ELF-1 (cell line): ENCODE results near the gene RAB8A.
"Not testable (repeated sequence)": the region's sequence is repeated elsewhere in the genome, so short reads cannot be mapped to it uniquely, and the experiment has no call there.

ENCODE experiments used
- DNase-seq: peaks from one replicate; pipeline ENCODE4 v3.0.0-alpha.2; 2016; ENCODE audit warnings: low read depth, low spot score

The RAB8A gene

DNA sequence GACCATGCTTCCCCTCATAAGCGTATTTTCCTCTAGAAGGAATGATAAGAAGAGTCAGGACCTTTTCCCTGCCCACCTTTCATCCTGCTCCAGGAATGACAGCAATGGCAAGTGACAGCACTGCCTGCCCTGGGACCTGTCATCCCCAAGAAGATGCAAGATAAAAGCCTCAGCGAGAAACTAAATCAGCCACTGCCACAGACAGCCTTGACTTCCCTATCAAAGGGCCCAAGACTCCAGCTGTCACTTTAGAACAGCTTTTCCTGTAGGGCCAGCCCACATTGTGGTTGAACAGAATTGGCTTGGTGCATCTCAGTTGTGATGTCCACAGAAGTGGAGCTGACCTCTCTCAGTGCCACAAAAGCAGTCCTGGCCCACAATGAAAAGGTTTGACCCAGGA lies 1.1 kb downstream of the RAB8A start:
- no peak for DNase-seq

DNA sequence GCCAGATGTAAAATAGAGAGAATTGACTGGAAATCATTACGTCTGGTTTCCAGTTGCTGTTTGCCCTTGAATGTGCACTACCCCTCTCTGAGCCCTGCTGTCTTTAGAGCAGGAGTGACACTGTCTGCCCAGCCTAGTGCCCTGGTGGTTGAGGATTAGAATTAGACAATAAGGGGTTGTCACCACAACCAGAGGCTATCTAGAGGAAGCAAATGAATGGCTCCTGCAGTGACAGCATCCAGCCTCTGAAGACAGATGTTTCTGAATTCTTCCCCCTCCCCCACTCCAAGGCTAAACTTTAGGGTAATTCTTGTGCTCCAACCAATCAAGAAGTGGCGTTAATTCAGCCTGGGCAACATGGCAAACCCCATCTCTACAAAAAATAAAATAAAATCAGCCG lies 2.0 kb downstream of the RAB8A start:
- DNase-seq, result no peak

DNA sequence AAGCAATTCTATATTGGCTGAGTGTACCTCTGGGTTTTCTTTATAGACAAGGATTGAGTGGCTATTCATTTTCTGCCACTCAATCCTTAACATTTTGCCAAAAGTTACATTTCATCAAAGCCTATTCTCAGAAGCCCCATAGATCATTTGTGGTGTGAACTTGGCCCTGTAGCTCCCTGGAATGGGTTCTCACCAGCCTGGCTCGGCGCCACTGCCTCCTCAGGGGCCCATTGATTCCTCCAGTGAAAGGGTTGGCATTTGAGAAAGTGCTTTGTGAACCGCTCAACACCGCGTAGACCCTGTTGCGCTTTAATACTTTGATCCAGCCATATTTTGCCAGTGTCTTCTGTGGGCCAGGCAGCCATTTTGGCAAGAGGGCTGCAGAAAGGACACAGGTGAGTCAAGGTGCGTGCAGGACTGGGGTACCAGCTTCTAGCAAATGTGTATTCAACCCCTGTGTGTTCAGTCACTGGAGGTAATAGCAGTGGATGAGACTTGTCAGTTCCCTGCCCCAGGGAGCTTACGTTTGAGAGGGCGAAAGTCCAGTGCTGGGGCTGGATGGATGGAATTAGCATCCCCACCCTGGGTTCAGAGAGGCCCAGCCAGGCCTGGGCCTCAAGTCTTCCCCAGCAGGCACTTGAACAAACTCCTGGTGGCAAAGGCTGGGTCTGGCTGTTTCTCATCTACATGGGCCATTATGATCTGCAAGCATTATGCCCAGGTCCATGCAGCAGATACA lies 3.8 kb downstream of the RAB8A start:
- no peak for DNase-seq

DNA sequence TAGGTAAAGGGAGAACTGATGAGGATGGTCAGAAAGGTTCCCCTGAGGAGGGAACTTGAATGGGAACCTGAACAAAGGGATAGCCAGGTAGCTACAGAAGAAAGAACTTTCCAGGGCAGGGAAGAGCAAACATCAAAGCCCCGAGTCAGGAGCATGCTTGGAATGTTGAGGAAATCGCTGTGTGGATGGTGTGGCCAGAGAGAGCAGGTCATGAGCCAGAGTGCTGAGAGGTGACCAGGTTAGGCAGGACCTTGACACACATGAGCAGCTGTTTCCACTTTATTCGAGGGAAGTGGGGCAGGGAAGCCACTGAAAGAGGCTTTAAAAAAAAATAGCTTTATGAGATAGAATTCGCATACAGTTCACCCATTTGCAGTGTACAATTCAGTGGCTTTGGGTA lies 4.4 kb downstream of the RAB8A start:
- DNase-seq, result peak; percentile 37

DNA sequence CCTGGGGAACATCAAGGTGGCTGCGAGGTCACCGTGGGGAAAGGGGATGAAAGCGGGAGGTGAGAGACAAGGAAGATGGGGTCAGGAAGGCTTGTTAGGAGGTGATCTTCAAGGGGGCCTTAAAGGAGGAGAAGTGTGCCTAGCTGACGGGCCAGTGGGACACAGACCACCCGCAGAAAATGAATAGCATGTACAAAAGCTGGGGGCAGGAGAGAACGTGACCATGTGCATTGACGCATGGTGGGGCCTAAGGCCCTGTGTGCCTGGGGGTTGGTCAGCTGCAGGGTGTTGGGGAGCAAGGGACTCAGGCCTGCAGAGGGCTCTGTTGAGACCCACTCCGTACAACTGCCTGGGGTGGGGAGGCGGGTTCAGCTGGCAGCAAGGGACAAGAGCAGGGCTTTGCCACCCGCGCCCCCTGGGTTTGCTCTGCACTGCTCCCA lies 5.9 kb downstream of the RAB8A start:
- no peak for DNase-seq

DNA sequence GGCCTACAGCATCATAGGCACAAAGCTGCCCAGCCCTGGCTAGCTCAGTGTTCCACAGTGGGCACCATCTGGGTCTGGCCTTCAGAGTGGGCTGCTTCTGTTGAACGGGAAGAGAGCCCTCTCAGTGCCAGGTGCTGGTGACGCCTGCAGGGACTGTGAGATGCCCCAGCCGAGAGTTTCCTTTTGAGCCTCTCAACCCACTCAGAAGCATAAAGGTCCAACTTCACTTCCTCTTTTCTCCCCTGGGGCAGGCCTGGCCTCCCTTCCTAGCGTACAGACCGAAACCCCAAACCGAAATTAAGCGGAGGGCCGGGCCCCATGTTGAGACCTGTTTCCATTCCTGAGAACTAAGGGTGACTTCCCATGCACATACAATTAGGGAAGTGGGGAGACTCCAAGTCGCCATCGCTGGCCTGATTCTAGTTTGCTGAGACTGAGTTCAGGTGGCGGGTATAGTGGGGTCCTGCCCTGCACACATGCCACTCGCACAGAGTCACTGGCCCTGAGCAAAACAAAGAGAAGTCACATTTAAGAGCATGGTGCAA lies 6.9 kb downstream of the RAB8A start:
- DNase-seq, result no peak

DNA sequence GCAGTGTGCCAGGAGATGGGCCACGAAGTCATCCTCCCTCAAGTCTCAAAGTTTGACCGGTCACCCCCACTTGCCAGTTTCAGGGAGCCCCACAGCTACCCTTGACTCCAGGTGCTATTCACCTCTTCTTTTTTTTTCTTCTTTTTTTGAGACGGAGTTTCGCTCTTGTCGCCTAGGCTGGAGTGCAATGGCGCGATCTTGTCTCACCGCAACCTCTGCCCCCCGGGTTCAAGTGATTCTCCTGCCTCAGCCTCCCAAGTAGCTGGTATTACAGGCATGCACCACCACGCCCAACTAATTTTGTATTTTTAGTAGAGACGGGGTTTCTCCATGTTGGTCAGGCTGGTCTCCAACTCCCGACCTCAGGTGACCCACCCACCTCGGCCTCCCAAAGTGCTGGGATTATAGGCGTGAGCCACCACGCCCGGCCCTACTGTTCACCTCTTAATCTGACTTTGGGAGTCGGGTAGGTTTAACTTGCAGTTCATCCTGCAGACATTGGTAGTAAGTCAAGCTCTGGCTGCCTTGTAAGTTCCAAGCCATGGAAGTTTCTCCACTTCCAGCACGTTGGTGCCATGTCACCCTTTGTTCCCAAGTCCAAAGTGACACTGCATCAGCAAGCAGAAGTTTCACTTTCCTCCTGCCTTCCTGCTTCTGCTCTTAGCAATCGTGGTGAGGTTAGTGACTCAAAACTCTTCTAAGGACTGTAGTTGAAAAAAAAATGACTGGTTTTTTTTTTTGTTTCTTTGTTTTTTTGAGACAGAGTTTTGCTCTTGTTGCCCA lies 7.6 kb downstream of the RAB8A start:
- not testable (repeated sequence) for DNase-seq

DNA sequence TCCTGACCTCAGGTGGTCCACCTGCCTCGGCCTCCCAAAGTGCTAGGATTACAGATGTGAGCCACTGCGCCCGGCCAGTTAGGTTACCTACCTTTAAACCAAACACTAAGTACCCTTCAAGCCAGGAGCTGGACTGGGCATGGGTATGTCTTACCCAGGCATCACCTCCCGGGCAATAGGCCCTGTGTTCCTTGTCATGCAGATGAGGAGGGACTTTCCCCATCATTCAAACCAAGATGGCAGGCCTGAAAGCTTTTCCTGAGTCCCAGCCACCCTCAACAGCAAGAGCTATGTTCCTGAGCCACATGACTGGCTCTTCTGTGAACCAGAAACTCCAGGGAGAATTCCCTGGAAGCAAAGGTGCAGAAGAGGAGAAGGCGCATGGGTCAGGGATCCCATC lies 9.5 kb downstream of the RAB8A start:
- DNase-seq, result no peak

DNA sequence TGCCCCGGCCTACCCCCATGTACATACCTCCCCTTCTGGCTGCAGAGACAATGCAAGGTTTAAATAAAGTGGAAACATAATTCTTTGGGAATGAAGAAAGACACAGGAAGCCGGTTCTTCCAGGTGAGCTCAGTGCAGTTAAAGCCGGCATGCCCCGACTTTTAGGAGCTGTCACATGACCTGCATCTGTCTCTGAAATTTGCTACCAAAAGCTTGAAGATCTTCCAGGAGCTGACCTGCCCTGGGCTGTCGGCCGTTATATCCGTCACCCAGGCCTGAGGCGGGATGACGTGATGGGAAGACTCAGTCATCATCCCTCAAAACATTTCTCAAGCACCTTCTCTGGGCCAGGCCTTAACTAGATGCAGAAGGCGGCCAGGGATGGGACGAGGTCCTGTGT lies 10.3 kb downstream of the RAB8A start:
- no peak for DNase-seq

DNA sequence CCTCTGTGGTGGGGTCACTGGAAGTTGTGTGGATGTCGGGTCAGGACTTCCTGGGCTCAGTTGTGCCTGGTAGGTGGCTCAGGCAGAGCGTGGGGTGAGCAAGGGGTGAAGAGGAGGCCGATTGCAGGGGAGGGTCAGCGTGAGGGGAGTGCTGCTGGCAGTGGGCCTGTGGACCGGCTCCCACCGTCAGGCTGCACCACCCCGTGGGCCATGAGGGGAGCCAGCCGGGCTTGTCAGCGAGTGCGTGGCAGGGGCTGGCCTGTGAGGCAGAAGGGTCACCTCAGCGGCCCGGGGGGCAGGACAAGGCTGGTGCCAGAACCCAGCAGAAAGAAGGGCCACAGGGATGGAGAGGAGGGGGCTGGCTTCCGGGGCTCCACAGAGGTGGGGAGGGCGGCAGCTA lies 13.3 kb downstream of the RAB8A start:
- DNase-seq, result no peak

DNA sequence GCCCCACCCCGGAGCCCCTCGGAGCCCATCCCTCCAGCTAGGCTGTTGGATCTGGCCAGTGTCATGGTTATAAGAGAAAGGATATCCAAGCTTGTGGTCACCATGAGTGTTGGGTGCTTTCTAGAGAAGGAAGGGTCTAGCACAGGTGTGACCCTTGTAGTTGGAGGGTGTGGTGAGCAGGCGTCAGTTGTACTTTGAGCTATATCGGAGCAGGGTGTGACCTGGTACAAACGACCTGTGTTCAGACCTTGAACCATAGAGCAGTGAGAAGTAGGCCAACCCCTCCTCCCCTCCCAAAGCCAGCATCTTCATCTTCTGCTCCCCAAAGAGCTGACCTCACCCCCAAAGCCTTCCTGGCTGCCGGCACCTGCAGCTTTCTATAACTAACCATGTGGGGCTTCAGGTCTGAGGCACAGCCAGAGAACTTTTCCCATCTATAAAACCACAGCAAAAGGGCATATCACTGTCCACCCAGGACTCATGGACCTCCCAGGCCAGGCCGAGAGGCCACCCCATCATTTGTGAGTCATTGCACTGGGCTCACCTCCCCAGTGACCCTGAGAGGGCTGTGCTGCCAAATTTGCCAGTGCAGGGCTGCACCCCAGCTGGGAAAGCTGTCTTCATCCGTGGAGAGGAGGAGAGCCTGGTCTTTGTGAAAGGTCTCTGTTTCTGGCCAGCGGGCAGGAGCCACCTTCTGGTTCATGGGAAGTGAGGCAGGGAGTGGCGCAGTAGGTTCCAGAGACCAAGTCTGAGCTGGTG lies 14.2 kb downstream of the RAB8A start:
- DNase-seq, result no peak

DNA sequence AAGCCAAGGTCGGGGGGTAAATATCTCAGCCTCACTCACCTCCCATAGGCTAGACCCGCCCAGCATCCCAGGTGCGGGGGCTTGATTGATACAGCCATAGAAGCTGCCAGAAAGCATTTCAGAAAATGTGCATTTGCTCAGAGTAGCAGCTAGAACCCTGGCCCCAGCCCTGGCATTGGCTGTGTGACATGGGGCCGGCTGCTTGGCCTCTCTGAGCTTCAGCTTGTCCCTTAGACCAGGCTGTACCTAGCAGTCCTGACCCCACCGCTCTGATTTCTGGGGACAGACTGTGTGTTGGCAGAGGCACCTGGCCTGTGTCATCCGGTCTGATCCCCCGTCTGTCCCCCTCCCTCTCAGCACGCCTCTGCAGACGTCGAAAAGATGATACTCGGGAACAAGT lies 15.4 kb downstream of the RAB8A start:
- DNase-seq, result no peak

DNA sequence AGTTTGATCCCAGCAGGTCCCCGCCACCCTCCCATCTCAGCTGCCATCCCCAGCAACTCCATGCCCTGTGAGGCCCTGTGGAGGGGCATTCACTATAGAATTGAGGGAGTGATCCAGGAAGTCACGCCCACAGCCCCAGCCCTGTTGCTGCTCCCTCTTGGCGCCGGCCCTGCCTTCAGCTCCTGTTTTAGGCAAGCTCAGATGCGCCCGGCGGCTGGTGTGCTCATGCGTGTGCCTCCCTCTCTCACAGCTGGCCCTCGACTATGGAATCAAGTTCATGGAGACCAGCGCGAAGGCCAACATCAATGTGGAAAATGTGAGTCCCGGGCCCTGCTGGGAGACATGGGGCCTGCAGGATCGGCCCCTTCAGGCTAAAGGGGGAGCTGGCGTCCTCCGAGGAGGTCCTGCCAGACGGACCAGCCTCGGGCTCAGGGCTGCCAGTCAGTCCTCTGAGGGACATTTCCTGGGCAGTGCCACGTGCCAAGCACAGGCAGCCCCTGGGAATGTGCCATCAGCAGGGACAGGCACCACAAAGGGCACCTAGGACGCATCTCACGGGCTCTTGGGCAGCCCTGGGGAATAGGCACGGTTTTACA lies 16.2 kb downstream of the RAB8A start:
- DNase-seq, result no peak

DNA sequence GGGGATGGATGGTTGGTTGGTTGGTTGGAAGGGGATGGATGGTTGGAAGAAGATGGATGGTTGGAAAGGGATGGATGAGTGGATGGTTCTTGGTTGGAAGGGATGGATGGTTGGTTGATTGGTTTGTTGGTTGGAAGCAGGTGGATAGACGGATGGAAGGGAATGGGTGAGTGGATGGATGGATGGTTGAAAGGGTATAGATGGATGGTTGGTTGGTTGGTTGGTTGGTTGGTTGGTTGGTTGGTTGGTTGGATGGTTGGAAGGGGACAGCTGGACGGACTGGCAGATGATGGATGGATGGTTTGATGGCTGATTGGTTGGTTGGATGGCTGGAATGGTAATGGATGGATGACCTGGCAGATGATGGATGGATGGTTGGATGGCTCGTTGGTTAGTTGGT lies 20.0 kb downstream of the RAB8A start:
- DNase-seq, result no peak

DNA sequence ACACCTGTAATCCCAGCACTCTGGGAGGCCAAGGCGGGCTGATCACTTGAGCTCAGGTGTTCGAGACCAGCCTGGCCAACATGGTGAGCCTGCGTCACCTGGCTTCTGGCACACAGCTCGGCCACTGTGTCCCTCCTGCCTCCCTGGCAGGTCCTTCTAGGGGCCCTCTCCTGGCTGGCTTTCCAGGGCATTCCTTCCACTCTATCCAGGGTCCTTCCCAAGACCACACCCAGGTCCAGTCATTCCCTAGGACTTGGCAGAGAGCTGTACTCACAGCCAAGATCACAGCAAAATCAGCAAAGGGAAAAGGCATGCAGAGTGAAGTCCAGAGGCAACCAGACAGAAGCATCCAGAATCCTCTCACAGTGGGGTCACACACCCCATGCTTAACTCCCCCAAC lies 22.1 kb downstream of the RAB8A start:
- DNase-seq, result no peak

DNA sequence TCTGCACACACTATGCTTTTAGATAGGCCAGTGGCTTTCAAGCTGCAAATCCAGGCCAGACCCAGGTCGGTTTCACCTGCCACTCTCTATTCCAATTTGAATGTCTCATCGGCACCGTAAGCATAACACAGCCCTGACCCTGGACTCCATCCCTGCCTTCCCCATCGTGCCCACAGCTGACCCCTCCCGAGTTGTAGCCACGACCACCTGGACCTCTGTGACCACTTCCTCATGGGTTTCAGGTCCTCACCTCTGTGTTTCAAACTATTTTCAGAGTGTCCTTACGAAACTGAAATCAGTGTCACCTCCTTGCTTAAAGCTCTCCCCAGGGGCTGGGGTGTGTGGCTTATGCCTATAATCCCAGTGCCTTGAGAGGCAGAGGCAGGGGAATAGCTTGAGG lies 22.8 kb downstream of the RAB8A start:
- DNase-seq, result no peak

DNA sequence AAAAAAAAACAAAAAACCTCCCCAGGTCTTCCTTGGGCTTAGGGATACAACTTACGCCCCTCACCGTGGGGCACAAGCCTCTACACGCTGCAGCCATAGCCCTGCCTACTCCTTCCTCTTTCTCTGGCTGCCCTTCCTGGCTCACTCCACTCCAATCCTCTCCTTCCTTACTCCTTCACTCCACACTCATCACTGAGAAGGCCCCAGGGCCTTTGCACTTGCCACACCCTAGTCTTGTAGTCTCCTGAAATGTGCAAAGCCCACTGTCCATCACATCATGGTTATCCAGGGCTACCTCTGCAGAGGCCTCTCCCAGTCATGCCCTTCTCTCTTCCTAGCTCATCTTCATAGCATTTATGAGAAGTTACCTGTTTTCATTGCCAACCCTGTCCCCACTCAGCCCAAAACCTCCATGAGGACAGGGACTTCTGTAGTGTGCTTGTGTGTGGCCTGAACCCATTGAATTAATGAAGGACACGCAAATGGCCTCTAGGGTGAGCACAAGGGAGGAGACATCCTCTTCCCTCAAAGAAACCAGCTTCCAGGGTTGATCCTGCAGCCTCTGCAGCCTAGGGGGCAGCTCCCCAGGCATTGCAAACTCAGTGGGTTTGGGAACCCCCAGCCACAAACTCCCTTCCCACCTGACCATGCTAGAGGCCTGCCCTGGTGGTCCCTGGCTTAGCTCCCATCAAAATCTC lies 23.9 kb downstream of the RAB8A start:
- DNase-seq, result no peak

DNA sequence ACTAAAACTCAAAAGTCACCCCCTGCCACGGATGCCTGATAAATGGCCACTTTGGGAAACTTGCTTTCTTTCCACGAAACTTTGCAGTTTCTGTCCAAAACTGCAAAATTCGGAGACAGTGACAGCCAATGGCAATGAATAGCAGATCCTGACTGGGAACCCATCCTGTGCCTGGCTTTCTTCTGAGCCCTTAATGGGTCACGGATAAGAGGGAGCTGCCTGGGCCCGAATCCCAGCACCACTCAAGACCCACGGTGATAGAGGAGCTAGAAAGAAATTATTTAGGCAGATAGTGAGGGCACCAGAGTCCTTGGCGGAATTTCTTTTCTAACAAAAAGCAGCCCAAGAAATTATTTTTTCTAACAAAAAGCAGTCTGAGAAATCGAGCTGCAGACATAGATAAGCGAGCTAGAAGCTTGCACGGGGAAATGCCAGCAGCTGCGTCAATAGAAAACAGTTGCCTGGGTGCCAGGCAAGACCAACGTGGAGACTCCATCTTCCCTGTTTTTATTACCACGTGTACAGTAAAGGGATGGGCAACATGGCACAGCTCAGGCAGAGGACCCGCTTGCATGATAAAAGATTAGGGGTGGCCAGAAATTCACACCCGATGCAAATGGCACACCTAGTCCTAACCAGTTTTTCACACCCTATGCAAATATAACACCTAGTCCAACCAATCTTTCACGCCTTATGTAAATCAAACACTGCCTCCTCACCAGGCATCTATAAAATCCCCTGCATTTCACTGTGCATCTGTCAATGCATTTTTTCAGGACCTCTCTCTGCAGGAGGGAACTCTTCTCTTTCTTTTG lies 24.7 kb downstream of the RAB8A start:
- no peak for DNase-seq

DNA sequence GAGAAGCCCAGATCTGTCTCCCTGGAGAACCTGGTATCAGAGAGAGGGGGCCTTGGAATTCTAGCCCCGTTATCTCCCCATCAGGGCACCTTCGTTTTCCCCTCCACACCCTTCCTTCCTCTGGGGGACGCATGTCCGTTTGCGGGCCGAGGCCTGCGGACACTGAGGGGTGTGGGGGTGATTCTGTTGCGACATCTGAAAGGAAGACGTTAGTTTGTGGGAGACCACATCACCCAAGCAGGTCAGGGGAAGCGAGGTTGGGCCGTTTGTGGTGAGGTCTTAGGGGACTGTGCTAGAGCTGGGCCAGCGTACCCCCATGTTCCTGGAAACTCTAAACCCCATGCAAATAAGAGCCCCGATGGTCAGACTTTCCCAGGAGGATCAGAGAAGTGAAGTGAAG lies 28.1 kb downstream of the RAB8A start:
- no peak for DNase-seq

DNA sequence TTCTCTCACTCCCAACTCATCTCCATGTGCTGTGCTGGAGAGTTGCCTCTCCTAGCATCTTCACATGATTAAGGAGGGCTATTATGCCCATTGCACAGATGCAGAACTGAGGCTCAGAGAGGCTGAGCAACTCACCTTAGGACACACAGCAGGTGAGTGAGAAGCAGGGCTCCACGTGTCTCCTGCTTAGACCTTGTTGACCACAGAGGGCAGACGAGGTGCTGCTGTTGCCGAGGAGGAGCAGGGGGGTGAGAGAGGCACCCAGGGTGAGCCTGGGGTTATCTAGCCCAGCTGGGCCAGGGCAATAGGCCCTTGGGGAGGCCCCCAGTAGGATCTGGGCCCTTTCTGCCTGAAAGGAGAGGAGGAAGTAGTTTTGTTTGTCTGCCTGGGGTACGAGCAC lies 29.4 kb downstream of the RAB8A start:
- no peak for DNase-seq
